Astrocyte (in vitro differentiated cells and primary cell): Measurements from ENCODE around the gene DNAH14.

Experiments used
- EZH2 ChIP-seq: IDR thresholded peaks from 2 replicates; pipeline ENCODE4 v1.6.1; 2012; ENCODE audit warnings: mild to moderate bottlenecking, low read length, inconsistent platforms; ENCODE audit not compliant: insufficient read depth
- TF ChIP-seq, protein P1 (sequence below): IDR thresholded peaks from 2 replicates; pipeline ENCODE4 v1.5.1; 2011; ENCODE audit warnings: low read depth, mild to moderate bottlenecking, inconsistent platforms, low read length, moderate library complexity; ENCODE audit not compliant: insufficient read depth

DNA sequence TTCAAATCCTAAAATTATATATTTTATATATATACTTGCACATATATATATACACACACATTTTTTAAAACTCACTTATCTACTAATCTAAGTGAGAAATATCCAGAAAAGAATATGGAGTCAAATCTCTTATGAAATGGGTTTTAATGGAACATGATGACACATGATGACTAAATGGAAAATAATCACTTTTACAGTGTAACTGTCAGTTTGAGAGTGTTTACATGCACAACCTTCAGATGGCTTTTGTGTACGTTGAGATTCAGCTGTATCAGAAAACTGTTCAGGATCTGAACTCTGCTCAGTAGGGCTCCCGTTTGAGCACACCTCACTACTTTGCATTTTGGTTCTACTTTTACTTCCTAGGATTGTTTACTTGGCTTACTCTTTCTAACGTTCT, 189.8 kb downstream of the DNAH14 start:
- TF ChIP-seq, protein P1, sequence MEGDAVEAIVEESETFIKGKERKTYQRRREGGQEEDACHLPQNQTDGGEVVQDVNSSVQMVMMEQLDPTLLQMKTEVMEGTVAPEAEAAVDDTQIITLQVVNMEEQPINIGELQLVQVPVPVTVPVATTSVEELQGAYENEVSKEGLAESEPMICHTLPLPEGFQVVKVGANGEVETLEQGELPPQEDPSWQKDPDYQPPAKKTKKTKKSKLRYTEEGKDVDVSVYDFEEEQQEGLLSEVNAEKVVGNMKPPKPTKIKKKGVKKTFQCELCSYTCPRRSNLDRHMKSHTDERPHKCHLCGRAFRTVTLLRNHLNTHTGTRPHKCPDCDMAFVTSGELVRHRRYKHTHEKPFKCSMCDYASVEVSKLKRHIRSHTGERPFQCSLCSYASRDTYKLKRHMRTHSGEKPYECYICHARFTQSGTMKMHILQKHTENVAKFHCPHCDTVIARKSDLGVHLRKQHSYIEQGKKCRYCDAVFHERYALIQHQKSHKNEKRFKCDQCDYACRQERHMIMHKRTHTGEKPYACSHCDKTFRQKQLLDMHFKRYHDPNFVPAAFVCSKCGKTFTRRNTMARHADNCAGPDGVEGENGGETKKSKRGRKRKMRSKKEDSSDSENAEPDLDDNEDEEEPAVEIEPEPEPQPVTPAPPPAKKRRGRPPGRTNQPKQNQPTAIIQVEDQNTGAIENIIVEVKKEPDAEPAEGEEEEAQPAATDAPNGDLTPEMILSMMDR: no peak
- no peak for TF ChIP-seq EZH2
